Activated T-helper 17 cell treated with anti-CD3 and anti-CD28 coated beads, Interleukin-2, amount 50 U/mL, for 72 hours (primary cell): Measurements from ENCODE around the gene PARD3. TPM values are rescaled to one million over a fixed set of nuclear protein-coding genes. Genes with fewer than 3 reads are reported as not detected.
"Not testable (repeated sequence)": the region's sequence is repeated elsewhere in the genome, so short reads cannot be mapped to it uniquely, and the experiment has no call there.

Experiments
- ATAC-seq: fragments of 150-1000 bp; cut with Tn5 transposase; replicated peaks from 2 replicates; pipeline ENCODE4 v1.10.0; 2021; ENCODE audit warnings: mild to moderate bottlenecking, moderate library complexity
- H3K27ac Mint-ChIP-seq: one replicate; pipeline ENCODE4 v1.8.0; 2022; ENCODE audit warnings: mixed read lengths
- H3K27me3 Mint-ChIP-seq: one replicate; pipeline ENCODE4 v1.8.0; 2022; ENCODE audit warnings: mixed read lengths
- H3K36me3 Mint-ChIP-seq: one replicate; pipeline ENCODE4 v1.8.0; 2022; ENCODE audit warnings: low read depth, mild to moderate bottlenecking, mixed read lengths
- H3K4me1 Mint-ChIP-seq: one replicate; pipeline ENCODE4 v1.8.0; 2022; ENCODE audit warnings: mixed read lengths
- H3K4me3 Mint-ChIP-seq: one replicate; pipeline ENCODE4 v1.8.0; 2022; ENCODE audit warnings: mild to moderate bottlenecking, mixed read lengths
- H3K9me3 Mint-ChIP-seq: one replicate; pipeline ENCODE4 v1.8.0; 2022; ENCODE audit warnings: mixed read lengths
- total RNA-seq, 2 donors: library from RNA; stranded (reverse); gene quantifications; one replicate each; pipeline ENCODE4 v1.2.3, GENCODE V29; 2022

PARD3 gene
- total RNA-seq, 2 donors from 2014 or later = 0.13 to 0.24 TPM

DNA sequence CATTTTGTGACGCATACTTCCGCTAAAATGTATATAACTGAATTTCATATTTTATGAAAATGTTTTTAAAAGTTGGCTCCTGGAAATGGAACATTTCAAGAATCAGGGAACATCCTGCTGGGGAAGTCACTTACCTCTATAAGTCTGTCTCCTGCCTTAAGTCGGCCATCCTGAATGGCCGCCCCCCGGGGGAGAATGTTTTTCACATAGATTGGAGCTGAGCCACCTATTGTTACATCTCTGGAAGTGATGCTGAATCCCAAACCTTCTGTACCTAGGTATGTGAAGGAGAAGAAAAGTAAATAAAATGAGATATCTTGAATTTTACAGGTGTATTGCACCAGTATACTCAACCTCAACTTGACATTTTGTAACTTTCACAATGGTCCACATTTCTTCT lies 437.3 kb downstream of the PARD3 start:
- no peak for ATAC-seq
- Mint-ChIP-seq H3K9me3 (no peaks in the 10 kb centered on the region), H3K27ac (no peak overlapping the region), H3K4me1 (peaks cover 4% of the 10 kb centered on the region), H3K4me3 (no peak overlapping the region), H3K27me3 (peaks cover 8% of the 10 kb centered on the region), H3K36me3 (no peaks in the 10 kb centered on the region)

DNA sequence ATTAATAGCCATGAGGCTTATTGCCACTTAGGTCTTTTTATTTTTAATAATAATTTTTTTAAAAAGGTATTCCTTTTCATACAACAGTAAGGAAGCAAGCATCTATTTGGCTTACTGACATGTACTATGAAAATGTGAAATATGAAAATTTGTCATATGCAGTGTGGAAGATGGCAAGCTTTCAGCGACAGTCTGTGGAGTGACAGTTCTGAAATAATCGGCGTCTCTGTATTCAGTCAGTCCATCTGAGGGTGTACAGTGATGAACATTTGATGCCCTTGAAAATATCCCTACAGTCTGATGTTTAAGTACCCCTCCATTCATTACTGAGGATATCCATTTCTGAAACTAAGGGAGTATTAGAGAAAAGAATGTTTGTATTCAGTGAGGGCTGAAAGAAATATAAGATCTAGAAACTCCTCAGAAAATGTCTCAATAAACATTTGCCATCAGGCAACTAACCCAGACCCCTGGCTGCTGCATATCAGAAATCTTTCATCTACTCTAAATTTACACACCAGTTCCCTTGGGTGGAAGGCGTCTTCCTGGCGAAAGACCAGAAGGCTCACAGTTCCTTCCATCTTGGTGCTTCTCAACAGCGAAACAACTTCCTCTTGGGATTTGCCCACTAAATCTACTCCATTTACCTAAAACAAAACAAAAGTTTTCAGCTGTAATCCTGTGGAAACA lies 440.6 kb downstream of the PARD3 start:
- Mint-ChIP-seq H3K4me3 (no peak overlapping the region), H3K9me3 (no peaks in the 10 kb centered on the region), H3K36me3 (no peaks in the 10 kb centered on the region), H3K4me1 (peaks cover 4% of the 10 kb centered on the region), H3K27me3 (peaks cover 8% of the 10 kb centered on the region), H3K27ac (no peak overlapping the region)
- ATAC-seq = no peak

DNA sequence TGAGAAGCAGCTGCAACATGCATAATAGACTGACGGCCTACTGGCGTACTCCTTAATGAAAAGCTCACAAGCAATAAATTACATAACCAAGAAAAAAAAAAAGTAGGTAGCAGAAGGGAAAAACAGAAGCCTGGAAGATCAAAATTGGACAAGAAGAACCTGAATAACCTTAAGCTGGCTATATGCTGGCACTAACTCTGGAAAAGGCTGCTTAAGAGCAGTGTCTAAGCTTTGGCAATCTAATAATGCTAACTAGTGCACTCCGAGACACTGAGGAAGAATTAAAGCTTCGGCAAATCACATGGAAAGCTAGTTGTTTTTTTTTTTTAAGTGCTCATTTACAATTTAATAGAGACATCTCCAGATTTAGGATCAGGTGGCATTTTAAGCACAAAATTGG lies 441.9 kb downstream of the PARD3 start:
- Mint-ChIP-seq H3K36me3 (no peaks in the 10 kb centered on the region), H3K9me3 (no peaks in the 10 kb centered on the region), H3K4me3 (no peak overlapping the region), H3K27me3 (peaks cover 8% of the 10 kb centered on the region), H3K4me1 (peaks cover 4% of the 10 kb centered on the region), H3K27ac (no peak overlapping the region)
- ATAC-seq = no peak

- no peak for ATAC-seq
- H3K27me3 Mint-ChIP-seq = peaks cover 8% of the 10 kb centered on the region
- H3K9me3 Mint-ChIP-seq = no peaks in the 10 kb centered on the region
- H3K36me3 Mint-ChIP-seq = no peaks in the 10 kb centered on the region
- H3K4me3 Mint-ChIP-seq = no peak overlapping the region
- peaks cover 4% of the 10 kb centered on the region for H3K4me1 Mint-ChIP-seq
- H3K27ac Mint-ChIP-seq = no peak overlapping the region
Measured at GRCh38 chr10:34372509-34372908, 442.6 kb downstream of the PARD3 start.

DNA sequence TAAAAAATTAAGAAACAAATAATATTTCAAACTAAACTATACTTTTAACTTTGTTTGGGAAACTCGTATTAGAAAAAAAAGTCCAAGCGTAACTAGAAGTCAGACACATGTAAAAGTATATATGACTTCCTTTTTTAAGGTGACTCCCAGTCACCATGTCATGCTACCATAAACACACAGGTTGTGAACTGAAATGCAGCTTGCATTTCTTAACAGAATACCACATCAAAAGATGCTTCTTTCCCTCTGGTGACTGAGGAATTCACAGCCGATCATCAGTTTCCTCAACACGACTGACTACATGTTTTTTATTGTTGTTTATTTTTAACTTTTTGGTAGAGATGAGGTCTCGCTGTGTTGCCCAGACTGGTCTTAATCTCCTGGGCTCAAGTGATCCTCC lies 445.0 kb downstream of the PARD3 start:
- Mint-ChIP-seq H3K27me3 (peaks cover 8% of the 10 kb centered on the region), H3K4me3 (no peak overlapping the region), H3K27ac (no peak overlapping the region), H3K4me1 (peaks cover 3% of the 10 kb centered on the region), H3K36me3 (no peaks in the 10 kb centered on the region), H3K9me3 (no peaks in the 10 kb centered on the region)
- ATAC-seq = no peak

DNA sequence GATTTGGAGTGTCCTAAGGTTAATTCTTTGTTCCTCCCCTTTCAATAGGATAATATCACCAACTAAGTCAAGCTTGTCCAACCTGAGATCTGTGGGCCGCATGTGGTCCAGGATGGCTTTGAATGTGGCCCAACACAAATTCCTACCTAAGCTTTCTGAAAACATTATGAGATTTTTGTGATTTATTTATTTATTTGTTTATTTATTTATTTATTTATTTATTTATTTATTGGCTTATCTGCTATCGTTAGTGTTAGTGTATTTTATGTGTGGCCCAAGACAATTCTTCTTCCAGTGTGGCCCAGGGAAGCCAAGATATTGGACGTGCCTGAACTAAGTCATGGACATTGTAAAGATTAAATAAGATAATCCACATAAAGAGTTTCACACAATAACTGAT lies 446.0 kb downstream of the PARD3 start:
- H3K4me3 Mint-ChIP-seq = no peak overlapping the region

GRCh38 chr10:34364253-34365037 lies 450.7 kb downstream of the PARD3 start:
- Mint-ChIP-seq H3K4me3 (no peak overlapping the region), H3K27ac (no peak overlapping the region), H3K4me1 (no peaks in the 10 kb centered on the region), H3K36me3 (no peaks in the 10 kb centered on the region), H3K27me3 (peaks cover 6% of the 10 kb centered on the region), H3K9me3 (no peaks in the 10 kb centered on the region)
- no peak for ATAC-seq

More for the DNA sequence above, 446.0 kb downstream of the PARD3 start:
- Mint-ChIP-seq H3K36me3 (no peaks in the 10 kb centered on the region), H3K9me3 (no peaks in the 10 kb centered on the region), H3K27ac (no peak overlapping the region), H3K27me3 (peaks cover 8% of the 10 kb centered on the region), H3K4me1 (no peaks in the 10 kb centered on the region)
- no peak for ATAC-seq

GRCh38 chr10:34360984-34361383 lies 454.1 kb downstream of the PARD3 start:
- H3K36me3 Mint-ChIP-seq = no peaks in the 10 kb centered on the region
- no peak overlapping the region for H3K27ac Mint-ChIP-seq
- H3K27me3 Mint-ChIP-seq = peaks cover 8% of the 10 kb centered on the region
- H3K9me3 Mint-ChIP-seq = no peaks in the 10 kb centered on the region
- H3K4me1 Mint-ChIP-seq = no peaks in the 10 kb centered on the region
- no peak for ATAC-seq
- no peak overlapping the region for H3K4me3 Mint-ChIP-seq

GRCh38 chr10:34359435-34359813 lies 455.7 kb downstream of the PARD3 start:
- H3K4me3 Mint-ChIP-seq = no peak overlapping the region
- H3K4me1 Mint-ChIP-seq = no peaks in the 10 kb centered on the region
- no peak for ATAC-seq
- H3K27me3 Mint-ChIP-seq = peaks cover 12% of the 10 kb centered on the region
- H3K27ac Mint-ChIP-seq = no peak overlapping the region
- no peaks in the 10 kb centered on the region for H3K9me3 Mint-ChIP-seq
- no peaks in the 10 kb centered on the region for H3K36me3 Mint-ChIP-seq

DNA sequence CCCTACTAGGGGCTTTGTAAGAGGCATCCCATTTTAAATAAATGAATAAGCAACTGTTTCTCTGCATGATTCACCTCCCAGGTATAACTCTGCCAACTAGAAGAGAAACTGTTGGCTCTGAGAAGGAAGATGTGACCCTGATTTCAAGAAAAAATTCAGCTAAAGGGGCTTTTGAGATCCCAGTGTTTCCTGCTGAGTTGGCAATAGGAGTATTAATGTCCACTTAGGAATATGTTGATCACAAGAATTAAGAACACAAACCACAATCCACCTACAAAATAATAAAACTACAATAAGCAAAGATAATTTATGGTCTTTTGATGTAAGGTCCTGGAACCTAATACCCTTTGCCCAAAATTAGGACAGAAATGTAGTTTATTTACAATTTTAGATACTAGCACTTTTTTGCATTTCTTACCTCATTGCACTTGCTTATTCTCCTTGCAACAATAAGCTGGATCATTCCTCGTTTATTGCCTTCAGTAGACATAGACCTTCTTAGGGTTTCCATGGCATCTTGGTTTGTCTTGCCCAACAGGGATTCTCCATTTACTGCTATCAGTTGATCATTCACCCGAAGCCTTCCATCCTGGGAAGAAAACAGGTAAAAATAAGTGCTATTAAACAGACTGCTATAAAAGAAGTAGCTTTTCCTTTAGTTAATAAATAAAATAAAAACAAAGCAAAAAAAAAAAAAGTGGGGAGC lies 456.2 kb downstream of the PARD3 start:
- Mint-ChIP-seq H3K4me3 (no peak overlapping the region), H3K4me1 (no peaks in the 10 kb centered on the region), H3K27me3 (peaks cover 13% of the 10 kb centered on the region), H3K36me3 (no peaks in the 10 kb centered on the region), H3K27ac (no peak overlapping the region), H3K9me3 (no peaks in the 10 kb centered on the region)
- ATAC-seq = no peak

DNA sequence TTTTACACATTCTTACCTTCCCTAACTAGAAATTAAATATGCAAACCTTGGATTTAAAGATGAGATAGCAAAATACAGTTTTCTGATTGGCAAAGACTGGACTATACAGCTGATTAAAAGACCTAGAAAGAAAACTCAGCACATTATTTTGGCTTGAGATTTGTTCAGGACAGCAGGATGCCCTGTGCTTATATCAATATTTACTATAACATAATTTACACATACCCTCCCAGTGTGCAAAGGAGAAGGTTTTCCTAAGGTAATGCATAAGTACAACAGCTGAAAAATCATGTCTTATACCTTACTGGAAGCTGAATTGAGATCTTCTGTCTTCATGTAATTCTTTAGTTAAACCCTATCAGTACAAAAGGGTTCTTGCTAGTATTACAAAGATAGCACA lies 458.6 kb downstream of the PARD3 start:
- Mint-ChIP-seq H3K4me3 (no peak overlapping the region), H3K27me3 (peaks cover 13% of the 10 kb centered on the region)
- ATAC-seq = no peak

GRCh38 chr10:34353530-34353929 lies 461.6 kb downstream of the PARD3 start:
- not testable (repeated sequence) for H3K9me3 Mint-ChIP-seq, H3K36me3 Mint-ChIP-seq, ATAC-seq, H3K4me3 Mint-ChIP-seq, H3K4me1 Mint-ChIP-seq, H3K27ac Mint-ChIP-seq
- H3K27me3 Mint-ChIP-seq = peaks cover 10% of the 10 kb centered on the region

More for the DNA sequence above, 458.6 kb downstream of the PARD3 start:
- no peaks in the 10 kb centered on the region for H3K36me3 Mint-ChIP-seq
- H3K27ac Mint-ChIP-seq = no peak overlapping the region
- no peaks in the 10 kb centered on the region for H3K4me1 Mint-ChIP-seq
- no peaks in the 10 kb centered on the region for H3K9me3 Mint-ChIP-seq

DNA sequence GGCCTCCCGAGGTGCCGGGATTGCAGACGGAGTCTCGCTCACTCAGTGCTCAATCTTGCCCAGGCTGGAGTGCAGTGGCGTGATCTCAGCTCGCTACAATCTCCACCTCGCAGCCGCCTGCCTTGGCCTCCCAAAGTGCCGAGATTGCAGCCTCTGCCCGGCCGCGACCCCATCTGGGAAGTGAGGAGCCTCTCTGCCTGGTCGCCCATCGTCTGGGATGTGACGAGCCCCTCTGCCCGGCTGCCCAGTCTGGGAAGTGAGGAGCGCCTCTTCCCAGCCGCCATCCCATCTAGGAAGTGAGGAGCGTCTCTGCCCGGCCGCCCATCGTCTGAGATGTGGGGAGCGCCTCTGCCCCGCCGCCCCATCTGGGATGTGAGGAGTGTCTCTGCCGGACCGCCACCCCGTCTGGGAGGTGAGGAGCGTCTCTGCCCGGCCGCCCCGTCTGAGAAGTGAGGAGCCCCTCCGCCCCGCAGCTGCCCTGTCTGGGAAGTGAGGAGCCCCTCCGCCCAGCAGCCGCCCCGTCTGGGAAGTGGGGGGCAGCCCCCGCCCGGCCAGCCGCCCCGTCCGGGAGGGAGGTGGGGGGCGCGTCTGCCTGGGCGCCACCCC lies 462.4 kb downstream of the PARD3 start:
- H3K4me1 Mint-ChIP-seq, H3K9me3 Mint-ChIP-seq, H3K36me3 Mint-ChIP-seq, H3K4me3 Mint-ChIP-seq, H3K27me3 Mint-ChIP-seq, ATAC-seq, H3K27ac Mint-ChIP-seq: not testable (repeated sequence)

- no peaks in the 10 kb centered on the region for H3K36me3 Mint-ChIP-seq
- H3K27me3 Mint-ChIP-seq = peaks cover 5% of the 10 kb centered on the region
- H3K4me1 Mint-ChIP-seq = no peaks in the 10 kb centered on the region
- no peaks in the 10 kb centered on the region for H3K9me3 Mint-ChIP-seq
- no peak overlapping the region for H3K4me3 Mint-ChIP-seq
- no peak overlapping the region for H3K27ac Mint-ChIP-seq
- no peak for ATAC-seq
Measured at GRCh38 chr10:34351161-34351560, 463.9 kb downstream of the PARD3 start.
